ENCODE results near the gene OSR1.

OSR1 gene

GRCh38 chr2:19331450-19331849, 27.0 kb downstream of the OSR1 start:
- no peak overlapping the region for H3K4me3 ChIP-seq (ENCODE audit: low read depth, low read length)
- no peak overlapping the region for H2BK120ac ChIP-seq (ENCODE audit: insufficient read depth, low read length, poor library complexity)
- H3K27me3 ChIP-seq (ENCODE audit: insufficient read depth, low read length): no peaks in the 10 kb centered on the region
- H3K27ac ChIP-seq (ENCODE audit: low read depth, low read length): no peak overlapping the region
- no peak overlapping the region for H3K4ac ChIP-seq (ENCODE audit: low read depth, low read length)
- no peaks in the 10 kb centered on the region for H3K9me3 ChIP-seq (ENCODE audit: insufficient read depth, low read depth, low read length)
- no peak overlapping the region for H3K14ac ChIP-seq (ENCODE audit: low read length)
- H2BK12ac ChIP-seq (ENCODE audit: low read length): no peak overlapping the region
- H3K4me1 ChIP-seq (ENCODE audit: control insufficient read depth in 1 of 2, insufficient read depth in 2 of 2, low read length in 2 of 2): no peaks in the 10 kb centered on the region
- no peak overlapping the region for H2AK5ac ChIP-seq (ENCODE audit: low read length)
- no peak overlapping the region for H3K18ac ChIP-seq (ENCODE audit: low read length)
- no peak overlapping the region for H4K8ac ChIP-seq (ENCODE audit: low read depth, low read length)
- H3K79me2 ChIP-seq (ENCODE audit: control insufficient read depth, insufficient read depth, low read length, poor library complexity): no peaks in the 10 kb centered on the region
- H3K79me1 ChIP-seq (ENCODE audit: low read length): no peaks in the 10 kb centered on the region
- no peak overlapping the region for H3K4me2 ChIP-seq (ENCODE audit: low read length)
- H2AFZ ChIP-seq (ENCODE audit: insufficient read depth, low read length, poor library complexity): no peak overlapping the region
- H4K91ac ChIP-seq (ENCODE audit: low read depth, low read length): no peak overlapping the region
- H4K12ac ChIP-seq (ENCODE audit: low read depth, low read length): no peak overlapping the region
- no peak overlapping the region for H2BK5ac ChIP-seq (ENCODE audit: low read depth, low read length, poor library complexity)
- no peak for DNase-seq
- no peaks in the 10 kb centered on the region for H3K36me3 ChIP-seq (ENCODE audit: control insufficient read depth in 1 of 2, insufficient read depth in 2 of 2, low read length in 2 of 2)
- no peak overlapping the region for H3K23ac ChIP-seq (ENCODE audit: low read length)
- no peak overlapping the region for H3K9ac ChIP-seq (ENCODE audit: low read length)

- no peaks in the 10 kb centered on the region for H3K4me1 ChIP-seq (ENCODE audit: control insufficient read depth in 1 of 2, insufficient read depth in 2 of 2, low read length in 2 of 2)
- no peak overlapping the region for H3K4me2 ChIP-seq (ENCODE audit: low read length)
- no peak overlapping the region for H4K8ac ChIP-seq (ENCODE audit: low read depth, low read length)
- no peak overlapping the region for H3K4ac ChIP-seq (ENCODE audit: low read depth, low read length)
- DNase-seq: peak; percentile 51 to 81
- H3K79me1 ChIP-seq (ENCODE audit: low read length): no peaks in the 10 kb centered on the region
- no peak overlapping the region for H2AFZ ChIP-seq (ENCODE audit: insufficient read depth, low read length, poor library complexity)
- no peak overlapping the region for H3K27ac ChIP-seq (ENCODE audit: low read depth, low read length)
- no peak overlapping the region for H3K14ac ChIP-seq (ENCODE audit: low read length)
- H3K23ac ChIP-seq (ENCODE audit: low read length): no peak overlapping the region
- H4K91ac ChIP-seq (ENCODE audit: low read depth, low read length): no peak overlapping the region
- H2BK5ac ChIP-seq (ENCODE audit: low read depth, low read length, poor library complexity): no peak overlapping the region
- WGBS (ENCODE audit: extremely low coverage, insufficient coverage, insufficient read length): no CpG with 5 or more reads among the region's 5 CpGs
- no peaks in the 10 kb centered on the region for H3K36me3 ChIP-seq (ENCODE audit: control insufficient read depth in 1 of 2, insufficient read depth in 2 of 2, low read length in 2 of 2)
- H3K9me3 ChIP-seq (ENCODE audit: insufficient read depth, low read depth, low read length): no peaks in the 10 kb centered on the region
- H2BK12ac ChIP-seq (ENCODE audit: low read length): no peak overlapping the region
- H2BK120ac ChIP-seq (ENCODE audit: insufficient read depth, low read length, poor library complexity): no peak overlapping the region
- no peaks in the 10 kb centered on the region for H3K79me2 ChIP-seq (ENCODE audit: control insufficient read depth, insufficient read depth, low read length, poor library complexity)
- no peak overlapping the region for H3K4me3 ChIP-seq (ENCODE audit: low read depth, low read length)
- no peak overlapping the region for H2AK5ac ChIP-seq (ENCODE audit: low read length)
- H3K27me3 ChIP-seq (ENCODE audit: insufficient read depth, low read length): no peaks in the 10 kb centered on the region
- H3K18ac ChIP-seq (ENCODE audit: low read length): no peak overlapping the region
- H3K9ac ChIP-seq (ENCODE audit: low read length): no peak overlapping the region
- H4K12ac ChIP-seq (ENCODE audit: low read depth, low read length): no peak overlapping the region
Observed at GRCh38 chr2:19330436-19330835, 28.0 kb downstream of the OSR1 start.

- Histone ChIP-seq H3K27me3 (ENCODE audit: insufficient read depth, low read length) (no peaks in the 10 kb centered on the region), H4K8ac (ENCODE audit: low read depth, low read length) (no peak overlapping the region), H3K4me1 (ENCODE audit: control insufficient read depth in 1 of 2, insufficient read depth in 2 of 2, low read length in 2 of 2) (no peaks in the 10 kb centered on the region), H3K23ac (ENCODE audit: low read length) (no peak overlapping the region), H2BK5ac (ENCODE audit: low read depth, low read length, poor library complexity) (no peak overlapping the region), H2AK5ac (ENCODE audit: low read length) (no peak overlapping the region), H3K9ac (ENCODE audit: low read length) (no peak overlapping the region), H3K14ac (ENCODE audit: low read length) (no peak overlapping the region), H3K27ac (ENCODE audit: low read depth, low read length) (no peak overlapping the region), H3K36me3 (ENCODE audit: control insufficient read depth in 1 of 2, insufficient read depth in 2 of 2, low read length in 2 of 2) (no peaks in the 10 kb centered on the region), H3K4ac (ENCODE audit: low read depth, low read length) (no peak overlapping the region), H4K91ac (ENCODE audit: low read depth, low read length) (no peak overlapping the region), H3K9me3 (ENCODE audit: insufficient read depth, low read depth, low read length) (no peaks in the 10 kb centered on the region), H3K79me2 (ENCODE audit: control insufficient read depth, insufficient read depth, low read length, poor library complexity) (no peaks in the 10 kb centered on the region), H3K4me2 (ENCODE audit: low read length) (no peak overlapping the region), H3K18ac (ENCODE audit: low read length) (no peak overlapping the region), H2BK120ac (ENCODE audit: insufficient read depth, low read length, poor library complexity) (no peak overlapping the region), H2BK12ac (ENCODE audit: low read length) (no peak overlapping the region), H3K79me1 (ENCODE audit: low read length) (no peaks in the 10 kb centered on the region), H2AFZ (ENCODE audit: insufficient read depth, low read length, poor library complexity) (no peak overlapping the region), H4K12ac (ENCODE audit: low read depth, low read length) (no peak overlapping the region), H3K4me3 (ENCODE audit: low read depth, low read length) (no peak overlapping the region)
- no CpG with 5 or more reads among the region's 2 CpGs for WGBS (ENCODE audit: extremely low coverage, insufficient coverage, insufficient read length)
- DNase-seq: no peak
Observed at GRCh38 chr2:19329445-19329844, 29.0 kb downstream of the OSR1 start.

- Histone ChIP-seq H3K27me3 (ENCODE audit: insufficient read depth, low read length) (no peaks in the 10 kb centered on the region), H3K4me2 (ENCODE audit: low read length) (no peak overlapping the region), H3K14ac (ENCODE audit: low read length) (no peak overlapping the region), H3K27ac (ENCODE audit: low read depth, low read length) (no peak overlapping the region), H4K8ac (ENCODE audit: low read depth, low read length) (no peak overlapping the region), H2AFZ (ENCODE audit: insufficient read depth, low read length, poor library complexity) (no peak overlapping the region), H3K9me3 (ENCODE audit: insufficient read depth, low read depth, low read length) (no peaks in the 10 kb centered on the region), H3K79me2 (ENCODE audit: control insufficient read depth, insufficient read depth, low read length, poor library complexity) (no peaks in the 10 kb centered on the region), H4K91ac (ENCODE audit: low read depth, low read length) (no peak overlapping the region), H4K12ac (ENCODE audit: low read depth, low read length) (no peak overlapping the region), H3K4me3 (ENCODE audit: low read depth, low read length) (no peak overlapping the region), H2BK120ac (ENCODE audit: insufficient read depth, low read length, poor library complexity) (no peak overlapping the region), H3K36me3 (ENCODE audit: control insufficient read depth in 1 of 2, insufficient read depth in 2 of 2, low read length in 2 of 2) (no peaks in the 10 kb centered on the region), H3K18ac (ENCODE audit: low read length) (no peak overlapping the region), H3K4ac (ENCODE audit: low read depth, low read length) (no peak overlapping the region), H3K79me1 (ENCODE audit: low read length) (no peaks in the 10 kb centered on the region), H2BK5ac (ENCODE audit: low read depth, low read length, poor library complexity) (no peak overlapping the region), H2BK12ac (ENCODE audit: low read length) (no peak overlapping the region), H2AK5ac (ENCODE audit: low read length) (no peak overlapping the region), H3K9ac (ENCODE audit: low read length) (no peak overlapping the region), H3K23ac (ENCODE audit: low read length) (no peak overlapping the region), H3K4me1 (ENCODE audit: control insufficient read depth in 1 of 2, insufficient read depth in 2 of 2, low read length in 2 of 2) (no peaks in the 10 kb centered on the region)
- no peak for DNase-seq
Observed at GRCh38 chr2:19327496-19327895, 30.9 kb downstream of the OSR1 start.

GRCh38 chr2:19321946-19322345, 36.5 kb downstream of the OSR1 start:
- no peak overlapping the region for H4K91ac ChIP-seq (ENCODE audit: low read depth, low read length)
- H4K12ac ChIP-seq (ENCODE audit: low read depth, low read length): no peak overlapping the region
- no peak overlapping the region for H2BK12ac ChIP-seq (ENCODE audit: low read length)
- H3K4me2 ChIP-seq (ENCODE audit: low read length): no peak overlapping the region
- H3K79me2 ChIP-seq (ENCODE audit: control insufficient read depth, insufficient read depth, low read length, poor library complexity): no peaks in the 10 kb centered on the region
- H3K79me1 ChIP-seq (ENCODE audit: low read length): no peaks in the 10 kb centered on the region
- no peak overlapping the region for H2BK120ac ChIP-seq (ENCODE audit: insufficient read depth, low read length, poor library complexity)
- no peak overlapping the region for H3K23ac ChIP-seq (ENCODE audit: low read length)
- no peaks in the 10 kb centered on the region for H3K4me1 ChIP-seq (ENCODE audit: control insufficient read depth in 1 of 2, insufficient read depth in 2 of 2, low read length in 2 of 2)
- no peak overlapping the region for H3K18ac ChIP-seq (ENCODE audit: low read length)
- H3K9ac ChIP-seq (ENCODE audit: low read length): no peak overlapping the region
- no peak overlapping the region for H2BK5ac ChIP-seq (ENCODE audit: low read depth, low read length, poor library complexity)
- peak in 1 of 2 donors; percentile 13 for DNase-seq
- H2AK5ac ChIP-seq (ENCODE audit: low read length): no peak overlapping the region
- peaks cover 2% of the 10 kb centered on the region for H3K9me3 ChIP-seq (ENCODE audit: insufficient read depth, low read depth, low read length)
- H3K27me3 ChIP-seq (ENCODE audit: insufficient read depth, low read length): no peaks in the 10 kb centered on the region
- no peak overlapping the region for H3K14ac ChIP-seq (ENCODE audit: low read length)
- no peak overlapping the region for H4K8ac ChIP-seq (ENCODE audit: low read depth, low read length)
- H3K4ac ChIP-seq (ENCODE audit: low read depth, low read length): no peak overlapping the region
- no peak overlapping the region for H2AFZ ChIP-seq (ENCODE audit: insufficient read depth, low read length, poor library complexity)
- no peaks in the 10 kb centered on the region for H3K36me3 ChIP-seq (ENCODE audit: control insufficient read depth in 1 of 2, insufficient read depth in 2 of 2, low read length in 2 of 2)
- no peak overlapping the region for H3K4me3 ChIP-seq (ENCODE audit: low read depth, low read length)
- no peak overlapping the region for H3K27ac ChIP-seq (ENCODE audit: low read depth, low read length)
